HepG2 (cell line): ENCODE results near the gene TBCD. TPM values are rescaled to one million over a fixed set of nuclear protein-coding genes. Genes with fewer than 3 reads are reported as not detected.

Experiments
- ATAD3A ChIP-seq: sonication (generic); formaldehyde crosslinking; IDR thresholded peaks from 2 replicates; pipeline ENCODE4 v1.4.0; 2020; ENCODE audit warnings: missing genetic modification reagents
- CCAR2 ChIP-seq: fragments of 200-400 bp; formaldehyde crosslinking; optimal IDR thresholded peaks from 2 replicates; pipeline ENCODE3; 2018; ENCODE audit warnings: low read depth, mild to moderate bottlenecking, low read length, moderate library complexity
- CHD4 ChIP-seq: fragments of 200-600 bp; sonication (generic); IDR thresholded peaks from 2 replicates; pipeline ENCODE4 v1.7.0; 2017; ENCODE audit warnings: mild to moderate bottlenecking, low read length, borderline replicate concordance
- HMG20A ChIP-seq: IDR thresholded peaks from 2 replicates; pipeline ENCODE4 v1.6.1; 2016; ENCODE audit warnings: borderline replicate concordance
- HNF4A ChIP-seq: sonication (generic); formaldehyde crosslinking; IDR thresholded peaks from 2 replicates; pipeline ENCODE4 v1.4.0; 2020; ENCODE audit warnings: missing genetic modification reagents
- KLF9 ChIP-seq: IDR thresholded peaks from 2 replicates; pipeline ENCODE4 v1.6.1; 2016; ENCODE audit warnings: low read depth
- MTF2 ChIP-seq: sonication (generic); formaldehyde crosslinking; IDR thresholded peaks from 2 replicates; pipeline ENCODE4 v1.5.0; 2020; ENCODE audit warnings: missing genetic modification reagents, borderline replicate concordance
- PRPF4 ChIP-seq: fragments of 200-400 bp; formaldehyde crosslinking; IDR thresholded peaks from 2 replicates; pipeline ENCODE4 v1.6.1; 2016; ENCODE audit warnings: low read length, low read depth; ENCODE audit not compliant: poor library complexity, severe bottlenecking
- RARG ChIP-seq: sonication (generic); formaldehyde crosslinking; IDR thresholded peaks from 2 replicates; pipeline ENCODE4 v1.4.0; 2020; ENCODE audit warnings: low read depth, mild to moderate bottlenecking, missing genetic modification reagents
- RELA ChIP-seq: sonication (generic); formaldehyde crosslinking; IDR thresholded peaks from 2 replicates; pipeline ENCODE4 v1.4.0; 2020; ENCODE audit warnings: missing genetic modification reagents
- RFXANK ChIP-seq: IDR thresholded peaks from 2 replicates; pipeline ENCODE4 v1.6.1; 2016
- SOX13 ChIP-seq, 3 experiments: fragments of 450-650 bp in 1 of 3; sonication (generic) in 1 of 3; formaldehyde crosslinking in 1 of 3; IDR thresholded peaks in 2 of 3; conservative IDR thresholded peaks in 1 of 3; 2 replicates each; pipeline versions ENCODE4 v1.5.0 to v1.6.1; 2016 to 2020; ENCODE audit warnings: antibody characterized with exemption in 1 of 3, mild to moderate bottlenecking in 1 of 3, missing compliant biosample characterization in 1 of 3, missing genetic modification reagents in 1 of 3, moderate library complexity in 1 of 3
- ZFX ChIP-seq: sonication (generic); formaldehyde crosslinking; IDR thresholded peaks from 2 replicates; pipeline ENCODE4 v1.4.0; 2020; ENCODE audit warnings: mild to moderate bottlenecking, low read depth, missing genetic modification reagents, moderate library complexity
- ZKSCAN8 ChIP-seq: IDR thresholded peaks from 2 replicates; pipeline ENCODE4 v1.6.1; 2016; ENCODE audit warnings: borderline replicate concordance, missing genetic modification reagents, missing compliant biosample characterization
- ZNF234 ChIP-seq: sonication (generic); formaldehyde crosslinking; conservative IDR thresholded peaks from 2 replicates; pipeline ENCODE4 v1.5.1; 2020; ENCODE audit warnings: mild to moderate bottlenecking, missing genetic modification reagents
- ZNF501 ChIP-seq: sonication (generic); formaldehyde crosslinking; IDR thresholded peaks from 2 replicates; pipeline ENCODE4 v1.5.1; 2020; ENCODE audit warnings: mild to moderate bottlenecking, moderate library complexity, missing genetic modification reagents
- ZNF703 ChIP-seq: sonication (generic); formaldehyde crosslinking; IDR thresholded peaks from 2 replicates; pipeline ENCODE4 v1.5.1; 2020; ENCODE audit warnings: missing genetic modification reagents, mild to moderate bottlenecking, moderate library complexity, borderline replicate concordance
- ZNF841 ChIP-seq: sonication (generic); formaldehyde crosslinking; IDR thresholded peaks from 2 replicates; pipeline ENCODE4 v1.8.1; 2023; ENCODE audit warnings: missing genetic modification reagents, borderline replicate concordance
- ZNF850 ChIP-seq: sonication (generic); formaldehyde crosslinking; conservative IDR thresholded peaks from 2 replicates; pipeline ENCODE4 v1.9.0; 2021; ENCODE audit warnings: mild to moderate bottlenecking, missing genetic modification reagents
- ZZZ3 ChIP-seq: sonication (generic); formaldehyde crosslinking; IDR thresholded peaks from 2 replicates; pipeline ENCODE4 v1.4.0; 2020; ENCODE audit warnings: missing genetic modification reagents, mild to moderate bottlenecking, borderline replicate concordance
- polyA plus RNA-seq, 8 experiments: library from polyadenylated mRNA; depleted of rRNA in 3 of 8; stranded (reverse) in 7 of 8; unstranded in 1 of 8; fragments of >200 nt; fragmentation: Illumina TruSeq in 4 of 8; extraction: Trizol in 4 of 8; gene quantifications; 2 replicates each; pipeline versions ENCODE4 v1.2.1 to v1.2.3, GENCODE V29; 2011 to 2016; ENCODE audit warnings: low read depth in 4 of 8, missing spikeins in 1 of 8, mixed read lengths in 1 of 8; ENCODE audit not compliant: insufficient read depth in 1 of 8
- total RNA-seq, 5 experiments: library from RNA; depleted of rRNA; stranded (reverse); fragments of >200 nt; fragmentation: Illumina TruSeq; extraction: Trizol; gene quantifications; 2 replicates each; pipeline ENCODE4 v1.2.3, GENCODE V29; 2016; ENCODE audit warnings: low read depth in 1 of 5
- TF ChIP-seq, protein P1 (sequence below): IDR thresholded peaks from 2 replicates; pipeline ENCODE4 v1.6.1; 2016; ENCODE audit warnings: missing genetic modification reagents, missing compliant biosample characterization
- TF ChIP-seq, protein P2 (sequence below): IDR thresholded peaks from 2 replicates; pipeline ENCODE4 v1.6.1; 2016; ENCODE audit warnings: low read depth, control low read depth
- TF ChIP-seq, protein P3 (sequence below): sonication (generic); formaldehyde crosslinking; IDR thresholded peaks from 2 replicates; pipeline ENCODE4 v1.5.0; 2020; ENCODE audit warnings: mild to moderate bottlenecking, missing genetic modification reagents

Gene TBCD
- total and polyA plus RNA-seq, 2 of the 13 experiments (the other 11 are each of a cell fraction or from before 2014, with no cell fraction given), result 33.9 to 54.8 TPM

DNA sequence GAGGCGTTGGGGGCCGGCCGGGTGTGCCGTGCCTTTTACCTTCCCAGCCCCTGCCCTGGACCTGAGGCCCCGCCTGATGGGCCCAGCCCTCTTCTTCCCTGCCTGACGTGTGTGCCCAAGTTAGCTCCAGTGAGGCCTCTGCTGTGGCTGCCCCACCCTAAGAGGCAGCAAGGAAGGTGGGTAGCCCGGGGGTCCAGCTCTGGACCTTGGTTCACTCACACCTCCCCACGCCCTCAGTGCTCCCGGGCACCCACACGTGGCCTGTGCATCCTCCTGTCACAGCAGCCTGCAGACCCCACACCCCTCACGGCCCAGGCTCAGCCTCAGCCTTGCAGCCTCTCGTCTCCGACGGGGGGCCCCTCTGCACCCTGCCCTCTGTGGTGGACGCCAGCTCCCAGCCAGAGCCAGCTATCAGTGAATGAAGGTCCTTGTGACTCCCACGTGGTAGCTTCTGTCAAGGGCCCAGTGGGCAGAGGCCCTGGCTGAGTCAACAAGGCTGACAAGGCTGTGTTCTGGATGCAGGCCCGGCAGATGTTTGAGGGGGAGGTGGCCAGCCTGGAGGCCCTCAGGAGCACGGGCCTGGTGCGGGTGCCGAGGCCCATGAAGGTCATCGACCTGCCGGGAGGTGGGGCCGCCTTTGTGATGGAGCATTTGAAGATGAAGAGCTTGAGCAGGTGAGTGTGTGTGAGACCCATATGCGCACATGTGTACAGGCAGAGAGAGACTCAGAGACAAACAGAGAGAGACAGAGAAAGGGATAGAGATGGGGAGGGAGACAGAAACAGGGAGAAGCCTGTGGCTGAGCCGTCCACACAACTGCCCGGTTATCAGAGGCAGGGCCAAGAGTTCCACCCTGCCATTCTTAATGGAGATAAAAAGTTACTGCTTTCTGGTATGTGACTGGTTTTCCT, 13.6 kb upstream of the TBCD start (continued):
- TF ChIP-seq RARG (CRISPR knock-in tag) (peak; percentile 99), PRPF4 (no peak), HNF4A (CRISPR knock-in tag) (peak; percentile 94), ZNF841 (peak; percentile 98), CCAR2 (peak; percentile 45), HMG20A (peak; percentile 94), ZZZ3 (CRISPR knock-in tag) (peak; percentile 99; the same call in 1 of the 2 replicates), ZNF850 (CRISPR knock-in tag) (no peak), RFXANK (CRISPR knock-in tag) (peak; percentile 94; the same call in 1 of the 2 replicates), KLF9 (peak; percentile 98), ZNF501 (CRISPR knock-in tag) (peak; percentile 100), RELA (CRISPR knock-in tag) (peak; percentile 20; the same call in 1 of the 2 replicates), ATAD3A (CRISPR knock-in tag) (no peak), ZKSCAN8 (peak; percentile 95), CHD4 (peak; percentile 72; the same call in 1 of the 2 replicates), SOX13 (IDR thresholded peaks at IDR 0.05) (peak; percentile 71), SOX13 (CRISPR knock-in tag; conservative IDR thresholded peaks at IDR 0.05 in 1 of 2, IDR thresholded peaks at IDR 0.05 in 1 of 2) (peak in 1 of 2 experiments; percentile 93; a peak in 2 of 4 replicates), ZNF234 (CRISPR knock-in tag) (peak; percentile 95; the same call in 1 of the 2 replicates), ZFX (CRISPR knock-in tag) (peak; percentile 100), ZNF703 (peak; percentile 98), MTF2 (peak; percentile 71; the same call in 1 of the 2 replicates)
- TF ChIP-seq, protein P1, sequence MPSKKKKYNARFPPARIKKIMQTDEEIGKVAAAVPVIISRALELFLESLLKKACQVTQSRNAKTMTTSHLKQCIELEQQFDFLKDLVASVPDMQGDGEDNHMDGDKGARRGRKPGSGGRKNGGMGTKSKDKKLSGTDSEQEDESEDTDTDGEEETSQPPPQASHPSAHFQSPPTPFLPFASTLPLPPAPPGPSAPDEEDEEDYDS (CRISPR knock-in tag), result peak; percentile 87
- TF ChIP-seq, protein P2, sequence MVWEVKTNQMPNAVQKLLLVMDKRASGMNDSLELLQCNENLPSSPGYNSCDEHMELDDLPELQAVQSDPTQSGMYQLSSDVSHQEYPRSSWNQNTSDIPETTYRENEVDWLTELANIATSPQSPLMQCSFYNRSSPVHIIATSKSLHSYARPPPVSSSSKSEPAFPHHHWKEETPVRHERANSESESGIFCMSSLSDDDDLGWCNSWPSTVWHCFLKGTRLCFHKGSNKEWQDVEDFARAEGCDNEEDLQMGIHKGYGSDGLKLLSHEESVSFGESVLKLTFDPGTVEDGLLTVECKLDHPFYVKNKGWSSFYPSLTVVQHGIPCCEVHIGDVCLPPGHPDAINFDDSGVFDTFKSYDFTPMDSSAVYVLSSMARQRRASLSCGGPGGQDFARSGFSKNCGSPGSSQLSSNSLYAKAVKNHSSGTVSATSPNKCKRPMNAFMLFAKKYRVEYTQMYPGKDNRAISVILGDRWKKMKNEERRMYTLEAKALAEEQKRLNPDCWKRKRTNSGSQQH (CRISPR knock-in tag), result peak; percentile 100
- TF ChIP-seq, protein P3, sequence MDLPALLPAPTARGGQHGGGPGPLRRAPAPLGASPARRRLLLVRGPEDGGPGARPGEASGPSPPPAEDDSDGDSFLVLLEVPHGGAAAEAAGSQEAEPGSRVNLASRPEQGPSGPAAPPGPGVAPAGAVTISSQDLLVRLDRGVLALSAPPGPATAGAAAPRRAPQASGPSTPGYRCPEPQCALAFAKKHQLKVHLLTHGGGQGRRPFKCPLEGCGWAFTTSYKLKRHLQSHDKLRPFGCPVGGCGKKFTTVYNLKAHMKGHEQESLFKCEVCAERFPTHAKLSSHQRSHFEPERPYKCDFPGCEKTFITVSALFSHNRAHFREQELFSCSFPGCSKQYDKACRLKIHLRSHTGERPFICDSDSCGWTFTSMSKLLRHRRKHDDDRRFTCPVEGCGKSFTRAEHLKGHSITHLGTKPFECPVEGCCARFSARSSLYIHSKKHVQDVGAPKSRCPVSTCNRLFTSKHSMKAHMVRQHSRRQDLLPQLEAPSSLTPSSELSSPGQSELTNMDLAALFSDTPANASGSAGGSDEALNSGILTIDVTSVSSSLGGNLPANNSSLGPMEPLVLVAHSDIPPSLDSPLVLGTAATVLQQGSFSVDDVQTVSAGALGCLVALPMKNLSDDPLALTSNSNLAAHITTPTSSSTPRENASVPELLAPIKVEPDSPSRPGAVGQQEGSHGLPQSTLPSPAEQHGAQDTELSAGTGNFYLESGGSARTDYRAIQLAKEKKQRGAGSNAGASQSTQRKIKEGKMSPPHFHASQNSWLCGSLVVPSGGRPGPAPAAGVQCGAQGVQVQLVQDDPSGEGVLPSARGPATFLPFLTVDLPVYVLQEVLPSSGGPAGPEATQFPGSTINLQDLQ (CRISPR knock-in tag), result no peak
